ENCODE data around the gene CLCNKA. TPM values are rescaled to one million over a fixed set of nuclear protein-coding genes. Genes with fewer than 3 reads are reported as not detected.

Gene CLCNKA
- total RNA-seq, 1 donor from 2014 or later = not detected

GRCh38 chr1:16075337-16076030 lies 53.6 kb downstream of the CLCNKA start:
- intact Hi-C loops (cut with micrococcal nuclease) = no loop called here

GRCh38 chr1:16076031-16076864 lies 54.4 kb downstream of the CLCNKA start:
- intact Hi-C loops (cut with micrococcal nuclease) = no loop called here

DNA sequence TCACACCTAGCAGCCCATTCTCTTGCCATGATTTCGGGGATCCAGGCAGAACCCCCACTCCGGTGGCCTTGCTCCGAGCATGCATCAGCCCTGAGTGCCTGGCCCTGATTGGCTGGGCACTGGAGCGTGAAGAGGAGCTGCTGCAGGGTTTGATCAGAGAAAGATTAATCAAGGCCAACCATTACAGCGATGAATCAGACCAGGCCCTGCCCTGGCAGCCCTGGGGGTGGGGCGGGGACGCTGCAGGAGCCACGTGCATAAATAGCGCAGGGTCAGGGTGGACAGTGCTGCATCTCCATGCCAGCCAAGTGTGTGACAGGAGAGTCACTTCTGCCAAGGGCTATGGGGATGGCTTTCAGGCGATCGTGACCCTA lies 55.0 kb downstream of the CLCNKA start:
- intact Hi-C loops (cut with micrococcal nuclease) = no loop called here

GRCh38 chr1:16077406-16078245 lies 55.8 kb downstream of the CLCNKA start:
- intact Hi-C loops (cut with micrococcal nuclease) = no loop called here

- intact Hi-C loops (cut with micrococcal nuclease) = loop anchor here (1.0 kb wide), 2 partner anchors 108 to 165 kb away; no protein-coding TSS in a partner anchor
Measured at GRCh38 chr1:16078925-16079656, 57.3 kb downstream of the CLCNKA start.

- intact Hi-C loops (cut with micrococcal nuclease) = loop anchor here (5.0 kb wide), 1 partner anchor 282 kb away; no protein-coding TSS in a partner anchor
Measured at GRCh38 chr1:16080422-16081150, 58.8 kb downstream of the CLCNKA start.

GRCh38 chr1:16081636-16082035 lies 59.8 kb downstream of the CLCNKA start:
- intact Hi-C loops (cut with micrococcal nuclease) = loop anchor here (5.0 kb wide), 1 partner anchor 281 kb away; no protein-coding TSS in a partner anchor

- intact Hi-C loops (cut with micrococcal nuclease) = loop anchor here (5.0 kb wide), 1 partner anchor 280 kb away; no protein-coding TSS in a partner anchor
Measured at GRCh38 chr1:16082283-16083038, 60.6 kb downstream of the CLCNKA start.

- intact Hi-C loops (cut with micrococcal nuclease) = loop anchor here (5.0 kb wide), 1 partner anchor 279 kb away; no protein-coding TSS in a partner anchor
Measured at GRCh38 chr1:16083486-16083885, 61.6 kb downstream of the CLCNKA start.

Other genes starting within 250 kb of the CLCNKA start
- gene UQCRHL, start 214.4 kb upstream of the CLCNKA start, total RNA-seq = 1.4 and 1.9 TPM in 2 replicates
- gene SPEN, start 174.3 kb upstream of the CLCNKA start, total RNA-seq = 63.0 and 64.1 TPM in 2 replicates
- 35.3 and 43.6 TPM in 2 replicates for gene ZBTB17, start 45.9 kb upstream of the CLCNKA start, total RNA-seq
- not detected in 2 replicates for gene SRARP, start 17.8 kb upstream of the CLCNKA start, total RNA-seq
- not detected in 2 replicates for gene HSPB7, start 4.0 kb upstream of the CLCNKA start, total RNA-seq
- gene CLCNKB, start 21.7 kb downstream of the CLCNKA start, total RNA-seq = not detected in 2 replicates
- gene FAM131C, start 51.6 kb downstream of the CLCNKA start, total RNA-seq = 0.41 and 0.45 TPM in 2 replicates
- not detected in 2 replicates for gene EPHA2, start 134.0 kb downstream of the CLCNKA start, total RNA-seq
- 9.5 and 10.1 TPM in 2 replicates for gene ARHGEF19, start 190.6 kb downstream of the CLCNKA start, total RNA-seq
- 6.1 and 6.3 TPM in 2 replicates for gene CPLANE2, start 215.1 kb downstream of the CLCNKA start, total RNA-seq

Measured in T-helper 2 cell treated with Interferon-gamma antibody and Interleukin-4, amounts not matched to agents 100 ng/mL and 5 ng/mL, for 36 hours (primary cell).